Chondrocyte (in vitro differentiated cells): ENCODE data around the gene OR2C3. TPM values are rescaled to one million over a fixed set of nuclear protein-coding genes. Genes with fewer than 3 reads are reported as not detected.
A peak's percentile ranks its signal among the peaks of the same experiment; 100 is the strongest.
"Not testable (repeated sequence)": the region's sequence is repeated elsewhere in the genome, so short reads cannot be mapped to it uniquely, and the experiment has no call there.

Experiments used
- DNase-seq: peaks from one replicate; pipeline ENCODE4 v3.0.0; 2021; ENCODE audit warnings: mixed read lengths, low spot score
- H3K27ac Mint-ChIP-seq: one replicate; pipeline ENCODE4 v1.8.0; 2021; ENCODE audit warnings: mild to moderate bottlenecking, moderate library complexity, mixed read lengths; ENCODE audit not compliant: unreplicated experiment
- H3K27me3 Mint-ChIP-seq: 2 replicates; pipeline ENCODE4 v1.8.0; 2021; ENCODE audit warnings: low read depth, mixed read lengths
- H3K36me3 Mint-ChIP-seq: 2 replicates; pipeline ENCODE4 v1.8.0; 2021; ENCODE audit warnings: low read depth, mixed read lengths
- H3K4me1 Mint-ChIP-seq: 2 replicates; pipeline ENCODE4 v1.8.0; 2021; ENCODE audit warnings: low read depth, mild to moderate bottlenecking, mixed read lengths
- H3K4me3 Mint-ChIP-seq: one replicate; pipeline ENCODE4 v1.8.0; 2021; ENCODE audit warnings: mild to moderate bottlenecking, moderate library complexity, mixed read lengths; ENCODE audit not compliant: unreplicated experiment
- H3K9me3 Mint-ChIP-seq: 2 replicates; pipeline ENCODE4 v1.8.0; 2021; ENCODE audit warnings: low read depth, mixed read lengths
- CTCF ChIP-seq: fragments of 200-600 bp; sonication (generic); IDR thresholded peaks from 2 replicates; pipeline ENCODE4 v1.5.0; 2021; ENCODE audit warnings: antibody characterized with exemption, mild to moderate bottlenecking, moderate library complexity
- total RNA-seq: library from RNA; stranded (reverse); gene quantifications from 3 replicates; pipeline ENCODE4 v1.2.1, GENCODE V29; 2021

OR2C3 gene
- total RNA-seq, 1 donor from 2014 or later: not detected

DNA sequence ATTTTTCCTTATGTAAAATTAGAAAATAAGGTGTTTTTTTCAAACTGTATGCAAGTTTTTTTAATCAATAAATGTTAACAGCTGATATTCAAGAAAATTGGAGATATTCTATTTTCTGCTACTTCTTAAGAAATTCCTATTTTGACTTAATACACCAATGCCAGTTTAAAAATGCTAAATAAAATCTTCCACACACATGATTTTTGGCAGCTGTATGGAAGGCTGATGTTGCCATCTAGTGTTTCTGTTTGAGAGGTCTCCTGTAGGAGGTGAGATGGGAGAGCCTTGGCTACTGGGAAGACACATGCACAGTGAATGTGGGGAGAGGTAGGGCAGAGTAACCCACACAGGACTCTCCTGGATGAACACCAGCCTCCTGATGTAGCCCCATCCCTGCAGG lies 49.2 kb downstream of the OR2C3 start:
- Mint-ChIP-seq H3K4me3 (no peak overlapping the region), H3K27me3 (peaks cover 9% of the 10 kb centered on the region), H3K4me1 (peaks cover 14% of the 10 kb centered on the region), H3K36me3 (no peaks in the 10 kb centered on the region), H3K27ac (no peak overlapping the region), H3K9me3 (no peaks in the 10 kb centered on the region)
- DNase-seq: no peak
- peak; percentile 82 for TF ChIP-seq CTCF

DNA sequence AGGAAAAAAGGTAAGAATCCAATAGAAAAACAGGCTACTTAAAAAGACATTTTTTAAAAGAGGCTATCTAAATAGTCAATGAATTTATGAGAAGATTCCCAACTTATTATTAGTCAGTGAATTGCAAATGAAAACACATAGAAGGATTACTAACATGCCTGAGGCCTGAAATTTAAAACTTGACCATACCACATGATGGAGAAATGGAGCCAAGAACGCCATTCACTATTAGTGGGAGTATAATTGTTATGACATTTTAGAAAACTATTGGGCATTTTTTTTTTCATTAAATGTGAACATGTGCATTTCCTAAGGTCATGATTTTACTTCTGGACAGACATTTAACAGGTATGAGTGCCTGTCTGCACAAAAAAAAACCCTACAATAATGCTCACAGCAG lies 53.5 kb downstream of the OR2C3 start:
- no peak overlapping the region for H3K4me3 Mint-ChIP-seq
- no peak for TF ChIP-seq CTCF
- no peaks in the 10 kb centered on the region for H3K9me3 Mint-ChIP-seq
- H3K27me3 Mint-ChIP-seq: peaks cover 2% of the 10 kb centered on the region
- no peak for DNase-seq
- peaks cover 15% of the 10 kb centered on the region for H3K4me1 Mint-ChIP-seq
- peak overlapping the region; percentile 64 for H3K27ac Mint-ChIP-seq
- H3K36me3 Mint-ChIP-seq: no peaks in the 10 kb centered on the region

GRCh38 chr1:247476328-247477058 lies 59.7 kb downstream of the OR2C3 start:
- not testable (repeated sequence) for H3K4me3 Mint-ChIP-seq, H3K36me3 Mint-ChIP-seq, H3K27me3 Mint-ChIP-seq, H3K4me1 Mint-ChIP-seq, H3K27ac Mint-ChIP-seq, DNase-seq
- H3K9me3 Mint-ChIP-seq: peaks cover 14% of the 10 kb centered on the region

- Mint-ChIP-seq H3K4me3 (no peak overlapping the region), H3K36me3 (no peaks in the 10 kb centered on the region)
Observed at GRCh38 chr1:247475793-247476192, 60.4 kb downstream of the OR2C3 start.

More at GRCh38 chr1:247475793-247476192, 60.4 kb downstream of the OR2C3 start:
- no peak for TF ChIP-seq CTCF
- DNase-seq: no peak
- Mint-ChIP-seq H3K27me3 (no peaks in the 10 kb centered on the region), H3K4me1 (no peaks in the 10 kb centered on the region), H3K27ac (no peak overlapping the region), H3K9me3 (peaks cover 14% of the 10 kb centered on the region)

Other genes starting within 250 kb of the OR2C3 start
- gene ZNF496, start 204.6 kb downstream of the OR2C3 start, total RNA-seq: 25.0 to 30.0 TPM (median 27.9 TPM) in 3 replicates
- 0.10 to 1.3 TPM (median 0.15 TPM) in 3 replicates for gene NLRP3, start 120.3 kb downstream of the OR2C3 start, total RNA-seq
- not detected in 3 replicates for gene OR2B11, start 78.3 kb downstream of the OR2C3 start, total RNA-seq
- gene GCSAML, start 12.7 kb upstream of the OR2C3 start, total RNA-seq: not detected in 3 replicates
- gene OR2G2, start 51.9 kb upstream of the OR2C3 start, total RNA-seq: not detected in 3 replicates
- not detected in 3 replicates for gene OR2G3, start 69.1 kb upstream of the OR2C3 start, total RNA-seq
- gene OR13G1, start 143.3 kb upstream of the OR2C3 start, total RNA-seq: not detected in 3 replicates
- not detected in 3 replicates for gene OR6F1, start 180.2 kb upstream of the OR2C3 start, total RNA-seq
- not detected in 3 replicates for gene OR14K1, start 202.2 kb upstream of the OR2C3 start, total RNA-seq
- gene OR14A2, start 211.7 kb upstream of the OR2C3 start, total RNA-seq: not detected in 3 replicates
- gene OR1C1, start 224.1 kb upstream of the OR2C3 start, total RNA-seq: not detected in 3 replicates